ENCODE data around the gene ABCB8.
A peak's percentile ranks its signal among the peaks of the same experiment; 100 is the strongest.

ABCB8 gene

DNA sequence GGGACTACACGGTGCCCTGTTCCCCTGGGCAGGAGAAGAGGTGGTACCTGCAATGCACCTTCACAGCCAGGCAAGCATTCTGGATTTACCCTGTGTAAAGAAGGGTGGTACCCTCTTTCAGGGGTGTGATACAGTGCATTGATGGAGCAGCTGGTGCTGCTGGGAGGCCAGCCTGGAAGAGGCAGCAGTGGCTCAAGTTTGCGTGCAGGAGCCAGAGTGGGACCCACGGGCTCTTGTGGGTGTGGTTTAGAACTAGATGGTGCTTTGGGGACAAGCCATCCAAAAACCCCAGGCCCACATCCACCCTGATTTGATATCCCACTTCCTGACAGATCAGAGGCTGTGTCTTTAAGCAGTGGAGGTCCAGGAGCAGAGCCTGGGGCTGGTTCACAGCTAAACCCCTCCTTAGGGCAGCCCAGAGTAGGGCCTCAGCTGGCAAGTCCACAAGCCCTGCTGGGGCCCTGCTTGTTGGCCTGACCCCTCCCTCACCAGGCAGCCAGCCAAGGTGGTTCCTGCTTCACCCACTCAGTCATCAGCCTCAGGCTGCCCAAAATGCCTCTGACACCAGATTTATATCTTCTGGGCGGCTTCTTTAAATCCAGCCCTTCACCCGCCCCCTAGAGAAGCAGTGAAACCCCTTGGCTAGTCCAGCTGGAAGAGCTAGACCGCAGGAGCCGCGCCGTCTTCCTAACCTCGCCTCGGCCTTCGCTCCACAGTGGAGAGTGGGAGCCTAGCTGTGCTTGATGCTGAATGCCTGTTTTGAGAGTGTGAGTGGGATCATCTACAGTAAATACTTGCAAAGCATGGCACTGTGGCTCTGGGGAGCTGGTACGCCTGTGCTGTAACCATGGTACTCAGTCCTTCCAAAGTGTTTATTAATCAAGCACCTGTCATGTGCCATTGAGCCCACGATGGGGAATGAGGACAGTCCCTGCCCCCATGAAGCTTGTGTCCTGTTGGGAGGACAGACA lies 18.6 kb downstream of the ABCB8 start:
- in situ Hi-C loops (cut with HindIII; ENCODE audit: low pct_ligation_motif_present, low pct_unique_long_range_greater_than_20kb, low sequenced_read_pairs), result no loop called here
- no peak for DNase-seq

DNA sequence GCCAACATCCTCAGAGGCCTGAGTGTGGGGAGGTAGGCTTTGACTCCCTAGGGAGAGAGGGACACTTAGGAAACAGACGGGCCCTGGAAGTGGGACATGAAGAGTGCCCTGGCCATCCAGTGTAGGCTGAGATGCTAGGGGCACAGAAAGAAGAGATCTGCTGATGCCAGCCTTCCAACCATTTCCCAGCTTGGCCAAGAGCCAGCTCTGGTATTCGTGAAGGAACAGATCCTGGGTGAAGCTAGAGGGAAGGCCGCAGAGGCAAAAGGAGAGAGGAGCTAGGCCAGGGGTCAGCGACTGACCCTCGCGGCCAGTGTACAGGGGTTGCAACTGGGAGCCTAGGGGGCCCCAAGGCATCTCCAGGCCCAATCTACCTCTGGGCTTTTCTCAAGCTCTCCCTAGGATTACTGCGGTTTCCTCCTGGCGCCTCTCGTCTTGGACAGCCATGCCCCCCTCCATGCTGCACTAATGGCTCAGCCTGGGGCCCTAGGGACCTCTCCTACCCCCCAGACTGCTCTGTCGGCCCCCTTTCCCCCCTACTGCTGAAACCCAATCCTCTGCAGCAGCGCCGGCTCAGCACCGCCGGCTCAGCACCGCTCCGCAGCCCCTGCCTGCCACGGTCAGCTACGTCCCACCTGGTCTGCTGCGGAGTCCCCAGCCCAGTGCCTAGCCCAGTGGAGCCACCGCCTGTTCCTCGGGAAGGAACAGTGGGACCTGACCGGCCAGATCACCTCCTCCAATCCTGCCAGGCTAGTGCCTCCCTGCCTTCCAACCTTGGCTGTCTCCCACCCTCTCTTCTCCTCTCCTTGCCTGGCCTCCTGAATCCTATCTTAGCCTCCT lies 19.9 kb downstream of the ABCB8 start, which contains the start of gene ASIC3:
ASIC3 (plus strand) TSS at position 556 of the 840 bp plus-strand sequence. CDS start 355 bp downstream, outside the sequence.
- DNase-seq, result no peak
- in situ Hi-C loops (cut with HindIII; ENCODE audit: low pct_ligation_motif_present, low pct_unique_long_range_greater_than_20kb, low sequenced_read_pairs), result no loop called here

DNA sequence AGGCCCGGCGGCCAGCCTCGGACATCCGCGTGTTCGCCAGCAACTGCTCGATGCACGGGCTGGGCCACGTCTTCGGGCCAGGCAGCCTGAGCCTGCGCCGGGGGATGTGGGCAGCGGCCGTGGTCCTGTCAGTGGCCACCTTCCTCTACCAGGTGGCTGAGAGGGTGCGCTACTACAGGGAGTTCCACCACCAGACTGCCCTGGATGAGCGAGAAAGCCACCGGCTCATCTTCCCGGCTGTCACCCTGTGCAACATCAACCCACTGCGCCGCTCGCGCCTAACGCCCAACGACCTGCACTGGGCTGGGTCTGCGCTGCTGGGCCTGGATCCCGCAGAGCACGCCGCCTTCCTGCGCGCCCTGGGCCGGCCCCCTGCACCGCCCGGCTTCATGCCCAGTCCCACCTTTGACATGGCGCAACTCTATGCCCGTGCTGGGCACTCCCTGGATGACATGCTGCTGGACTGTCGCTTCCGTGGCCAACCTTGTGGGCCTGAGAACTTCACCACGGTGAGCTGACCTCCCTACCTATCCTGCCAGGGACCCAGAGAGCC lies 20.7 kb downstream of the ABCB8 start:
- in situ Hi-C loops (cut with HindIII; ENCODE audit: low pct_ligation_motif_present, low pct_unique_long_range_greater_than_20kb, low sequenced_read_pairs), result no loop called here
- no peak for DNase-seq

DNA sequence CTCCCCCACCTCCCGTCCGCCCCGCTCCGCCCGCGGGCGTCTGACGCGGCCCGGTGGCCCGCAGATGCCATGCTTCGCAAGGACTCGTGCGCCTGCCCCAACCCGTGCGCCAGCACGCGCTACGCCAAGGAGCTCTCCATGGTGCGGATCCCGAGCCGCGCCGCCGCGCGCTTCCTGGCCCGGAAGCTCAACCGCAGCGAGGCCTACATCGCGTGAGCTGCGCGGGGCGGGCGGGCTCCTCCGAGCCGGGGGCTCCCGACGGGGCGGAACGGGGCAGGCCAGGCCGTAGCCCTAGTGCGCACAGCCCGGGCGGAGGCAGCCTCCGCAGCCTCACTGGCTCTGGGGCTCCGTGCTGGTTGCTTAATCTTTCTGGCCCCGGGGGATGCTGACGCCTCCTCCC lies 22.9 kb downstream of the ABCB8 start:
- DNase-seq, result peak; percentile 77

DNA sequence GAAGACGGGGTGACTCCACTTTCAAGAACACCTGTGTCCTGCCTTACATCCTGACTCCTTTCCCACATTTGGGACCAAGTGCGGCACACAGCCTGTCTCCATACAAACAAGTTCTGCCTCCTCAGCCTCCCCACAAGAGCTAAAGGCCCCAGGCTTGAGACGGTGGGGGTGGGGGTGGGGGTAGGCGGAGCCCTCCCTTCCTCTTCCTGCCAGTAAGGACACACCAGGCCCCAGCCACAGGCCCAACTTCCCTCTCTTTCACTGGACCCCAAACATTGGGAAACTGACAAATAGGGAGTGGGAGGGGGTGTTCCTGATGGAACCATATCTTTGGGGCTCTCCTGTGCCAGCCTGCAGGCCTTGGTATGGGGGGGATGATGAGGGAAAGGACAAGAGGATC lies 24.8 kb downstream of the ABCB8 start:
- DNase-seq, result no peak
- in situ Hi-C loops (cut with HindIII; ENCODE audit: low pct_ligation_motif_present, low pct_unique_long_range_greater_than_20kb, low sequenced_read_pairs), result no loop called here

More for the DNA sequence above, 22.9 kb downstream of the ABCB8 start:
- in situ Hi-C loops (cut with HindIII; ENCODE audit: low pct_ligation_motif_present, low pct_unique_long_range_greater_than_20kb, low sequenced_read_pairs), result no loop called here

DNA sequence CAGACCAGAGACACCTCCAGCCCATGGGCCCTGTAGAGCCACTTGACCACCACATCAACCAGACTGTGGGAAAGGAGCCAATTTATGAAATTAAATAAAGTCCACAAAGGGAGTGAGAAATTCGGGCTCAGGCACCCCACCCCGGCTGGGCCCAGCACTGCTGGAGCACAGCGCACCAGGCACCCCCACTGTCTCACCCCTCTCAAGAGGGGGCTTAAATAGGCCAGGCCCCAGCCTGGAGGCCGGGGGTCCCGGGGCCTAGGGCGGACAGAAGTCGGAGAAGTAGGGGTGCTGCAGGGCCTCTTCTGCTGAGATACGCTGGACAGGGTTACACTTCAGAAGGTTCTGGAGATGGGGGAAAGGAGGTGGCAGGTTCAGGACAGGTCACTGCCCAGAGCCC lies 25.5 kb downstream of the ABCB8 start:
- in situ Hi-C loops (cut with HindIII; ENCODE audit: low pct_ligation_motif_present, low pct_unique_long_range_greater_than_20kb, low sequenced_read_pairs), result no loop called here
- no peak for DNase-seq

DNA sequence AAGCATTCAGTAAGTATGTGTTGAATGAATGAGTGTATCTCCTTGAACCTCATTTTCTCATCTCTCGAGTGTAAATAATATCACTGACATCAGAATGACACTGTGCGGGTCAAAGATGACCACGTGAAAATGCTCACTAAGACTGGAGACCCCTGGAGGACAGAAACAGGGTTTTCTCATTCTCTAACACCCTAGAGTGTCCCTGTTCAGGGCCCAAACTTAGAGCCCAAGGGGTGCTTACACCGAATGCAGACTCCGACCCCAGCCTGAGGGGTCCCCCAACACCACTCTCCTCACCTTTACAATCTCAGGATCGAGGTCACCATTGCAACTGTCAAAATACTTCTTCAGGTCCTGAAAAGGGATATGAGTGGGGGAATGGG lies 28.0 kb downstream of the ABCB8 start:
- no peak for DNase-seq
- in situ Hi-C loops (cut with HindIII; ENCODE audit: low pct_ligation_motif_present, low pct_unique_long_range_greater_than_20kb, low sequenced_read_pairs), result no loop called here

DNA sequence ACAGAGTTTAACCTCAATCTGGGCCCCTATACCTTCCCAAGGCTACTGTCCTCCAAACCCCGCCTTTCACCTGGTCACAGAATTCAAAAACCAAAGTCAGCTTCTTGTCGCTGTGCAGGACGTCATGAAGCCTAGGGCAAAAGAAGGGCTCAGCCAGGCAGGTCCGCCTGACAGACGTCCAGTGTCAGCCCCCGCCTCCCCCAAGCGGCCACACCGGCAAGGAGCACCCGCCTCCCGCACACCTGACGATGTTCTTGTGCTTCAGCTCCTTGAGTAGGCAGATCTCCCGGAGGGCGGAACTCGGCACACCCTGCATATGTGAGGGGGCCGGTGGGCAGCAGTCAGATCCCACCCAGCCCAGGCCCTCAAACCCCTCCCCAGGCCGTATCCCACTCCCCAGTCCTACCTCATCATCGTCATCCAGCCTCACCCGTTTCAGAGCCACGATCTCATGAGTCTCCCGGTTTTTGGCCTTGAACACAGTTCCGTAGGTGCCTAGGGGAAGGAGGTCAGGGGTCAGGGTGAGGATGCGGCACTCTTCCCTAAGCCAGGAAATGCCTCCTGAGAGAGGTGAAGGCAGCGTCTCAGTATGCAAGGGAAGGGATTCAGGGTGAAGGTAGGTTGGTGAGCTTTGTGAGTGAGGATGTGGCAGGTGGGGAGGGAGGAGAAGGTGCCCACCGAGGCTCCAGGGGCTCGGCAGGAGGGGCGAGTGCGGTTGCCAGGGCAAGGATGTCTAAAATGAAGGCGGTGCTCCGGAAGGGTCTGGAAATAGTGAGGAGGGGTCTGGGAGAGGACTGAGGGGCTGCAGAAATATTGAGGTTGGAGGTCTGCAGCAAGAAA lies 28.6 kb downstream of the ABCB8 start:
- in situ Hi-C loops (cut with HindIII; ENCODE audit: low pct_ligation_motif_present, low pct_unique_long_range_greater_than_20kb, low sequenced_read_pairs), result no loop called here
- no peak for DNase-seq

DNA sequence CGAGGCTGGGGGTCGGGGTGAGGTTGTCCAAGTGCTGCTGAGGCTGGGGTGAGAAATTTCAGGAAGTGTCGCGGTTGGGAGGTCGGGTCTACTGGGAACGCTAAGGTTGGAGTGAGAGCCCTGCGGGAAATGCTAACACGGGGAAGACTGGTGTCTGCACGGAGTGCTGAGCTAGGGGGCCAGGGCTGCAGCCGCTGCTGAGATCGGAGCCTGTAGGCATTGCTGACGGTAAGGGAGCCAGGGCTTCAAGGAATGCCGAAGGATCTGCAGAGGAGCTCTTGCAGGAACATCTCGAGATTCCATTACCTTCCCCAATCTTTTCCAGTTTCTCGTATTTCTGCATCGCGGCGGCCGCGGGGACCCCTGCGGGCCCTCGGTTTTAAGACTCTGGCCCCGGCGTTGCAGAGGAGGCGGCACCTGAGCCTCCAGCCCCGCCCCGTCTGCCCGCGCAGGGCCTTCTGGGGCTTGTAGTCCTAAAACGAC lies 29.3 kb downstream of the ABCB8 start, which contains the start of gene CDK5:
CDK5 (minus strand) TSS at position 392 of the 483 bp plus-strand sequence; CDS start at position 343, 49 bp downstream.
- DNase-seq, result no peak
- in situ Hi-C loops (cut with HindIII; ENCODE audit: low pct_ligation_motif_present, low pct_unique_long_range_greater_than_20kb, low sequenced_read_pairs), result no loop called here

DNA sequence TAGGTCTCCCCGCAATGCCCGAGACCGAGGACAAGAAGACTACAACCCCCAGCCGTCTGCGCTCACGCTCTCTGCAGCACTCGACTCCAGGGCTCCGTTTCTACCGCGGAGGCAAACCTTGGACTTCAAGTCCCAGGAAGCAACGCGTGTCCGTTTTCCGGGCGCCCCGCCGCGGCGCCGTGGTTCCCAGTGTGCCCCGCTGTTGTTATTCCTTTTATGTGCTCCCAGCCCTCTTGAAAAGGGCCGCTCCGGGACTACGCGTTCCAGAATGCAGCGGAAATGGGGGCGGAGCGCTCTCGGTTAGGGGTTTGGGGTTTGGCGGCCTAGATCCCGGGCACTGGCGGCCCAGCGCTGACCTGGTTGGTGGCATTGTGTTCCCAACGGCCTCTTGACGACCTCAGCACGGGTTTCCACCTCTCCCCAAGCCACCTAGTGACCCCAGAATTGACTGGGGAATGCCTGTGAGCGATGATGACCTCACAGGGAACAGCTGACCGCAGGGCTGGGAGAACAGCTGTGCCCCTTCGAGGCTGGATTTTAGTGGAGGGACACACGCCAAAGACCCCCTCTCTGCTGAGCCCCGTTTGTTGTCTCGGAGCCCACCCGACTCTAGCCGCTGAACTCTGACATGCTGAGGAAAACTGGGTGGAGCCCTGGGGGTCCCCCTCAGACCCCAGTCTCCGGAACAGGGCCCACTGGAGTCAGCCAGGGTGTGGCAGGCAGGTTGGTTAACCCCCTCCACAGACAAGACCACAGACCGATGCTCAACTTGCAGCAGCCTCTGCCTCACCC lies 29.9 kb downstream of the ABCB8 start:
- peak; percentile 100 for DNase-seq
- in situ Hi-C loops (cut with HindIII; ENCODE audit: low pct_ligation_motif_present, low pct_unique_long_range_greater_than_20kb, low sequenced_read_pairs), result no loop called here

DNA sequence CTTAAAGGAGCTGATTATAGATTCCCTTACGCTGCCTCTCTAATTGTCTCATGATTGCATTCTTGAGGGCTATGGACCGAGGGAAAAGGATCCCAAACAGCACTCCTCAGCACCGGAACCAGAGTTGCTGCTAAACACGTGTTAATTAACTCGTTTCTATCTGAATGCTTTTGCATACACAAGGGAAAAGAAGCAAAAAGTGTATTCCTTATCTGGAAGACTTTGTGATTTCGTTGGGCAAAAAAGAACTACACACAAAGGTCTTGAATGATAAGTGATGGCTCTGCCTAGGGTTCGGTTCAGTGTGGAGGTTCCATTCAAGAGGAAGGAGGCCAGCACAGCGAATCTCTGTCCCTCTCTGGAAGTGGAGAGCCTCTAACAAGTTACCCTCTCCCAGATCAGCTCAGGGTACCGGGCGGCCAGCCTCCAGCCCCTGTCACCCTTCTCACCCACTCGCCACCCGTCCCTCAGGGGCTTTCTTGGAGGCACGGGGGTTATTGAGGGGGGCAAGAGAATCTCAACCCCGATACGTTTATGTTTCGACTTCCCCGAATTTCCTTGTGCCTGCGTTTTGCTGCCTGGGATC lies 30.6 kb downstream of the ABCB8 start:
- in situ Hi-C loops (cut with HindIII; ENCODE audit: low pct_ligation_motif_present, low pct_unique_long_range_greater_than_20kb, low sequenced_read_pairs), result no loop called here
- DNase-seq, result peak; percentile 50

DNA sequence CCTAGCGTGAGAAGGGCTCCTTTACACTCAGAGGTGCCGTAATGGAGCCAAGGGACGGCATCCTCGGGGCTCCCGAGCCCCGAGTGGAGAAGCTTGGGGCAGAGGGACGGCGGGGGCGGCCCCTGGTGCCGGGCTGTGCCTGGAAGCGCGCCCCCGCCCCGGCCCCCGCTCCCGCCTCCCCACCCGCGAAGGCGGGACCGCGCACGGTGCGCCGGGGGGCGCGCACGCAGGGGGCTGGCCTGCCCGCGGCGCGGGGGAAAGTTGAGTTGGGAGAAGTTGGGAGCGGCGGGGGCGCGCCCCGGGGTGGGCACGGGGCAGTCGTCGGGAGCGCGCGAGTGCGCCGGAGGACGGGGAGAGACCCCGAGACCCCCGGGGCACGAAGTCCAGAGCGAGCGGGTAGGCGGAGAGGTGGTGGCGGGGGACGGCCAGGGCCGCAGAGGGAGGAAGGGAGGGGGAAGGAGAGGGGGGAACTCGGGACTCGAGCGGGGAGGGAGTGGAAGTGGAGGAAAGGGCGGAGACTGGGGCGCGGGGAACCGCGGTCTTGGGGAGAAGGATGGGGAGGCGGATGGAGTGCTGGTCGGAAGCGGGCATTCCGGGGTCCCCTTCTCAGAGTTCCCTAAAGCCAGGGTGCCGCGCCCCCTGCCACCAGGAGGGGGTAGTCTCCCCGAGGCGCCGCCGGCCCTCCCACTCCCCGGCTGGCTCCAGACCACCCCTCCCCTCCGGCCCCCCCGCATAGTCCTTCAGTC lies 31.3 kb downstream of the ABCB8 start, which contains the start of gene SLC4A2:
SLC4A2 (plus strand) TSS at position 223 of the 746 bp plus-strand sequence. CDS start 2,399 bp downstream, outside the sequence.
- peak; percentile 87 for DNase-seq
- in situ Hi-C loops (cut with HindIII; ENCODE audit: low pct_ligation_motif_present, low pct_unique_long_range_greater_than_20kb, low sequenced_read_pairs), result no loop called here

DNA sequence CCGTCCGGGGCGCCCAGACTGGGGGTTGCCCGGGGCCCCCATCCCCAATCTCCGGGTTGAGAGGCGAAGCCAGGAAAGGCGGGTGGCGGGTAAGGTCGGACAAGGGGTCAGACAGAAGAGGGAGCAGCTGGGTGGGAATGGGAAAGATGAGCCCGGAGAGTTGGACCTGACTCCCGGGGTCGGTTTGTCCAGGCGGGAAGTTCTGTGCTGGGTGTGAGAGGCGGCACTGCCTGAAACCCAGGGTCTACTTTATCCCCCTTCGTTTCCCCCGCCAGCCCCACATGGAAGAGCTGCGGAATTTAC lies 31.8 kb downstream of the ABCB8 start:
- in situ Hi-C loops (cut with HindIII; ENCODE audit: low pct_ligation_motif_present, low pct_unique_long_range_greater_than_20kb, low sequenced_read_pairs), result no loop called here
- DNase-seq, result peak; percentile 51

DNA sequence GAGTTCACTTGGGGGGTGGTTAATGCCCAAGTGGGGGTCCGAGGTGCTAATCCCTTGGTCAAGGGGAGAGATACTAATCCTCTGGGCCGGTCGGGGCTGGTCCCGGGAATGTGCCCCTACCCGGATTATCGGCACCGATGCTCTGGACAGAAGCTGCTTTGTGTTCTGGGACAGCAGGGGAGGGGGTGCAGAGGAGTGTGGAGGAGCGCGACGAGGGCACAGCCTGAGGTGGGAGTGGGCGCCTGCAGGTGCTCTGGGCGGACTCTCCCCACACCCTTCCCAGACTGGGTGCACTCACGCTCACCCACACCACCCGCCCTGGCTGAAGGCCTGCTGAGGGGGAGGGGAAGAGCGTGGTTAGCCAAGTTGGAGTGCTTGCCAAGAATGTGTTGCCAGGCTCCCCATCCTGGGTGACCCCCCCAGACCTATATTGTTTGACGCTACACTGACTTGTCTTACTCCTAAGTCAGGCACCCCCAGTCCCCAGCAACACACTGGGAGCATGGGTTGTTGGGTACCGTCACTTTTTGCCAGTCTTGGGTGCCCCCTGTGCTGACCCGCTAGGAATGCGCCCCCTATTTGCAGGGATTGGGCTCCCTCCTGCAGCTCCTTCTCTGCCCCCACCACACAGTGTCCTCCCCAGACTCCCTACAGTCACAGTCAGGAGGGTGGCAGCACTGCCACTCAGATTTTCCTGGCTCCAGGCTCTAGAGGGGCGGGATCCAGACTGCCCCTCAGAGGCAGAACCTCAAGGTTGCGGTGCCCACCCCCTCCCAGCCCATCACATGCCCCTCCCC lies 32.4 kb downstream of the ABCB8 start:
- peak; percentile 83 for DNase-seq
- in situ Hi-C loops (cut with HindIII; ENCODE audit: low pct_ligation_motif_present, low pct_unique_long_range_greater_than_20kb, low sequenced_read_pairs), result no loop called here

DNA sequence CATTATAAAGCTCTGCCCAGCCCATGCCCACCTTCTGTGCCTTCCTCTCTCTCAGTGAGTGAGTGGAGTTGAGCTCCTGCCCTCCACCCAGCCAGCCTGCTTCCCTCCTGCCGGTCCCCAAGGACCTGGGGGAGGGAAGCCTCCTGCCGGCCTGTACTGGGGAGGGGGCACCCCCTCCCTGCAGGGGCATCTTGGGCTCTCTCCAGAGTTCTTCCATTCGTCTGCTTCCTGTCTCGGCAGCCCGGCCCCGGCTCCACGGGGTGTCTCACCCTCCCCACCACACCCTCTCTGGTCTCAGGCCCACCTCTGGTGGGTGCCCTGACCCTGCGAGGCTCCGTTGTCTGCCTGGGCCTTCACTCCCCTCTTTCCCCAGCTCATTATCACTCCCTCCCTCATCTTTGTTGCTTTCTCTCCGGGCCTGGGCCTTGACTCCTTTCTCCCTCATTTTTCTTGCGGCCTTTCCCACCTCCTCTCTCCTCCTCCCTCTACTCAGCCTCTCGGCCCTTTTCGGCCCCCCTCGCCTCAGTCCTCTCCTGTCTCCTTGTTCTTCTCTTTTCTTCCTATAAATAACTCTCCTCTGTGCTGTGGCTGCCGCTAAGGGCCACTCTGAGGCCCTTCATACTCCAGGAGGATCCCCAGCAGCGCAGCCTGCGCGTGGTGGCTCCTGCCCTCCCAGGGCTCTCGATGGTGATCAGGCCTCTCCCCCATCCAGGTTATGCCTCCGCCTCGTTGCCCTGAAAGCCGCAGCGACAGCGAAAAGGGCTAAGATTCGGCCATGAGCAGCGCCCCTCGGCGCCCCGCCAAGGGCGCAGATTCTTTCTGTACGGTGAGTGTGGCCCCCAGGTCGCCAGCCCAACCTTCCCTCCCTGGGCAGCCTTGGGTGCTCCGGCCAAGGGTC lies 33.2 kb downstream of the ABCB8 start:
- no peak for DNase-seq

More for the DNA sequence above, 33.2 kb downstream of the ABCB8 start:
- in situ Hi-C loops (cut with HindIII; ENCODE audit: low pct_ligation_motif_present, low pct_unique_long_range_greater_than_20kb, low sequenced_read_pairs), result no loop called here

Measured in ACHN (cell line).